ENCODE data around the gene MAP3K8.

The MAP3K8 gene

GRCh38 chr10:30493609-30494530, 59.9 kb downstream of the MAP3K8 start:
- DNase-seq: no peak

- DNase-seq: no peak
Measured at GRCh38 chr10:30494558-30494957, 60.6 kb downstream of the MAP3K8 start.

GRCh38 chr10:30495687-30496086, 61.7 kb downstream of the MAP3K8 start:
- DNase-seq: no peak

- no peak for DNase-seq
Measured at GRCh38 chr10:30499816-30500215, 65.8 kb downstream of the MAP3K8 start.

- no peak for DNase-seq
Measured at GRCh38 chr10:30500534-30500933, 66.5 kb downstream of the MAP3K8 start.

- no peak for DNase-seq
Measured at GRCh38 chr10:30500963-30501504, 67.0 kb downstream of the MAP3K8 start.

- no peak for DNase-seq
Measured at GRCh38 chr10:30502266-30503060, 68.5 kb downstream of the MAP3K8 start.

- DNase-seq: no peak
Measured at GRCh38 chr10:30503700-30504266, 69.8 kb downstream of the MAP3K8 start.

GRCh38 chr10:30505543-30506298, 71.7 kb downstream of the MAP3K8 start:
- DNase-seq: no peak

- DNase-seq: no peak
Measured at GRCh38 chr10:30509508-30509907, 75.5 kb downstream of the MAP3K8 start.

- no peak for DNase-seq
Measured at GRCh38 chr10:30510184-30510931, 76.4 kb downstream of the MAP3K8 start.

GRCh38 chr10:30510932-30511700, 77.1 kb downstream of the MAP3K8 start:
- no peak for DNase-seq
